GM12892 (cell line): ENCODE measurements around the gene BRD7.

Source experiments
- DNase-seq: peaks from one replicate; pipeline ENCODE4 v3.0.0; 2011; ENCODE audit not compliant: insufficient read length
- FAIRE-seq: peaks from 2 replicates; lab custom pipeline; 2011; peaks lifted over from hg19 to GRCh38; lab: Jason Lieb, UNC
- POLR2A ChIP-seq: IDR thresholded peaks from 2 replicates; pipeline ENCODE4 v1.6.1; 2011; ENCODE audit warnings: low read depth, low read length, control low read depth
- POLR2AphosphoS5 ChIP-seq: IDR thresholded peaks from 2 replicates; pipeline ENCODE4 v1.6.1; 2011; ENCODE audit warnings: low read depth, low read length, control low read depth
- TAF1 ChIP-seq: IDR thresholded peaks from 2 replicates; pipeline ENCODE4 v1.6.1; 2011; ENCODE audit warnings: low read depth, mild to moderate bottlenecking, control low read depth, low read length, borderline replicate concordance

The BRD7 gene

DNA sequence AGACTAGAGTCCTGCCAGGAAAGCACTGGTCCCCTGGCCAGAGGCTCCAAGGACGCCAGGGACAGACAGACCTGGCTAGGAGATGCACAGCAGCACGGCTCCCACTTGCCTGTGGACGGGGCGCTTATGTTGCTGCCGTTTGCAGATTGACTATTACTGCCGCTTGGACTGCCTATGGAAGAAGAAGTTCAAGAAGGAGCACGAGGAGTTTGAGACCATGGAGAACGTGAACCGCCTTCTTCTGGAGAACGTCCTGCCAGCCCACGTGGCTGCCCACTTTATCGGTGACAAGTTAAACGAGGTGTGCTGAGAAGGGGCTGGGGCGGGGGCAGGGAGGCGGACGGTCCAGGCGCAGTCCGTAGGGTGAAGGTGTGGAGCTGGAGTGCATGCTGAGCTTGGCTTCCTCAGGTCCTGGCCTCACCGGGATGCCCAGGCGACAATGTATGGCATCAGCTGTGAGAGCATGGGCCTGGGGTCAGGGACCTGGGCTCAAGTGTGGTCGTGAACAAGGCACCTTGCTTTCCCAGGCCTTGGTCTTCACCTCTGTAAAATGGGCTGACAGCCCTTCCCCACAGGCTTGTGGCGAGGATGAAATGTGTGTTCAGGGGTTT, 56.8 kb downstream of the BRD7 start:
- no peak for TF ChIP-seq POLR2A
- TF ChIP-seq POLR2AphosphoS5 = peak; percentile 54
- FAIRE-seq (no peak), DNase-seq (peak; percentile 29)

DNA sequence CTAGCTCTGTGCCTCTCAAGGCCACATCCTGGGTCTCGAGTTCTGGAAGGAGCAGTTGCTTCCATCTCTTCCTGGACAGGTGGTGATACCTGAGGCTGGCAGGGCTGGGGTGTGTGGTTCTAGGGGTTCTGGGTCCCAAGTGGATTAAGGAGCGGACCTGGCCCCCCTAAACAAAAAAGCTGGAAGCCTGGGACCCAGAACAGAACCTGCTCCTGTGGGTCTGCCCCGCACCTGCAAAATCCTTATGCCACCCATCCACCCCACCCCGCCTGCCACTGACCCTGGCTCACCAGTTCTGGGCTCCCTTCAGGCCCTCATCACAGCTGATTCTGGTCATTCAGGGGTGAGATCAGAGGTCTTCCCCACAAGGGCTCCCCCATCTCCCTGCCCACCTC, 57.7 kb downstream of the BRD7 start:
- FAIRE-seq (no peak), DNase-seq (no peak)
- no peak for TF ChIP-seq TAF1
- TF ChIP-seq POLR2A = 0 out of 2 replicates have a peak, but pooled peaks have one; percentile 21

- peak; percentile 9 for DNase-seq
- no peak for FAIRE-seq
- TF ChIP-seq POLR2A (no peak), TAF1 (no peak), POLR2AphosphoS5 (no peak)
Observed at GRCh38 chr16:50310308-50311133, 58.3 kb downstream of the BRD7 start.

DNA sequence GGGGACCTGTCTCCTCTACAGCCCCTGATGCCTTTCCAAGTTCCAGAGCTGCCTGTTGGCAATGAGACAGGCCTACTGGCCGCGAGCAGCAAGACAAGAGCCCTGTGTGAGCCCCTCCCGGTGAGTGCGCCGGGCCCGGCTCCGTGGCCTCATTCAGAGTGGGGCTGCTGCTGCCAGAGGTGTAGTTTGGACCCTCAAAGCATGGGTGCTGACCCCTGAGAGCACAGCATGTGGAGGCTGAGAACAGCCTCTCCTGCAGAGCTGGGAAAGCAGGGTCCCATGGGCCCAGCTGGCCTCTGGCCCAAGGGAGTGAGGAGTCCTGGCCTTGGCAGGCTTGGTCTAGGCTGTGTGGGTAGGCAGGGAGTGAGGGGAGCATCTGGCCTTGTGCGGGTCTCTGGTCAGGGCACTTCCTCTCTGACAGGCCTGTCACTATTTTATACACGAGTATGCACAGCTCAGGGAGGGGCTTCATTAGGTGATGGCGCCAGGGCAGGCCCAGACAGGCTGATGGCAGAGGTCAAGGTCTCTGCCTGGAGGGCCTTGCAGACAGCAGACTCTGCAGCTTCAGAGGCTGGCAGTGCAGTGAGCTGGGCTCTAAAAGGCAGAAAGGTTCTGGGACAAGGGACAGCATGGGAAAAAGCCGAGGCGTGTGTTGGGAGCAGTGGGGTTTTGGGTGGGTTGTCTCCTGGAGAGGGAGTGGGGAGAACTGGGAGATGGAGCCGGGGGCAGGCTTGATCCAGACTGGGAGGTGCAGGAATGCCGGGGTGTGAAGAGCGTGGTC, 59.1 kb downstream of the BRD7 start:
- TF ChIP-seq POLR2AphosphoS5 (no peak), POLR2A (no peak), TAF1 (no peak)
- DNase-seq (peak; percentile 19), FAIRE-seq (no peak)

GRCh38 chr16:50309156-50309526, 59.6 kb downstream of the BRD7 start:
- no peak for TF ChIP-seq POLR2A
- no peak for TF ChIP-seq TAF1
- TF ChIP-seq POLR2AphosphoS5 = no peak
- no peak for FAIRE-seq
- DNase-seq = peak; percentile 9

DNA sequence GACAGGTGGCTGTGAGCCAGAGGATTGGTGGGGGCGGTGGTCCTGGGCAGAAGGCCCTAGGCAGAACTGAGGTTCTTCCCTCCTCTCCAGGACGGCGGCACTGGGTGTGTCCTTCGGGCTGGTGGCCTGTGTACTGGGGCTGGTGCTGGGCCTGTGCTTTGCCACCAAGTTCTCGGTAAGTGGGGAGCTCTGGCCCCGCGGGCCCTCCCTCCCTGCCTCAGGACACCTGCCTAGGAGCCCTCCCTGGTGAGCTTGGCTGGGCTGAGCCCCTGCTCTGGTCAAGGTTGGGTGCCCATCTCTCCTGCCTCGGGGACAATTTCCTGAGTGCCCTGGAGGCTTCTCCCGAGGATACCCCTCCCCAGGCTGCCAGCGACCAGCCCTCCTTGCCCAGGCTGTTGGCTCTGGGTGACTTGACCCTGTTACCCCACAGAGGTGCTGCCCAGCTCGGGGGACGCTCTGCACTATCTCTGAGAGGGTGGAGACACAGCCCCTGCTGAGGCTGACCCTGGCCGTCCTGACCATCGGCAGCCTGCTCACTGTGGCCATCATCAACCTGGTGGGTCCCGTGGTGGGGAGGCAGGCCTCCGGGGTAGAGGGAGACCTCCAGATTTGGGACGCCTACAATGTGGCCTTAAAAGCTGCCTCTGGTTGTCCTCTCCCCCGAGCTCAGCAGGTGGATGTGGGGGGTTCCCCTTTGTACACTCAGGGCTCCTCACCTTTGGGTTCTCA, 60.4 kb downstream of the BRD7 start:
- no peak for TF ChIP-seq POLR2A
- no peak for TF ChIP-seq POLR2AphosphoS5
- TF ChIP-seq TAF1 = no peak
- FAIRE-seq (no peak), DNase-seq (peak; percentile 15)

GRCh38 chr16:50306287-50306686, 62.5 kb downstream of the BRD7 start:
- TF ChIP-seq POLR2AphosphoS5 (no peak), POLR2A (no peak), TAF1 (no peak)
- FAIRE-seq (no peak), DNase-seq (no peak)

DNA sequence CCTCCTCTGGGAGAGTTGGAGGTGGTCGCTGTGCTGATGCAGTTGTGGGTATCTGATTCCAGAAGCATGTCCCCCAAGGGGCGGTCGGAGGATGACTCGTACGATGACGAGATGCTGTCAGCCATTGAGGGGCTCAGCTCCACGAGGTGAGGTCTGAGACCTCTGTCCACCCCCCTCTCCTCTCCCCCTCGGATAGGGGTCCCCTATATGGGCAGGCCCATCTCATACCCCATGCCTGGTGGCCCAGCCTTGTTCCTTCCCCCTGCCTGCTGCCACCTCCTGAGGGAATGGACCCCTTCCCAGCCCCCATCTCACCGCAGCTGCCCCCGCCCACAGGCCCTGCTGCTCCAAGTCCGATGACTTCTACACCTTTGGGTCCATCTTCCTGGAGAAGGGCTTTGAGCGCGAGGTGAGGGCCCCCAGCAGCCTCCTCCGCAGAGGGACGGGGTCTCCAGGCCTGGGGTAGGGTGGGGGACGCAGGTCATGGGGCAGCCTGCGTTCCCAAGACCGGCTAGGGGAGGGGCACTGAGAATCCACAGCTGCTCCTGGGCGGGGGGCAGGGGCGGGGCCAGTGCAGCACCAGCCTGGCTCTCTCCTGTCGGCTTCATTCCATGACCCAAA, 63.2 kb downstream of the BRD7 start:
- DNase-seq (peak; percentile 19), FAIRE-seq (no peak)

DNA sequence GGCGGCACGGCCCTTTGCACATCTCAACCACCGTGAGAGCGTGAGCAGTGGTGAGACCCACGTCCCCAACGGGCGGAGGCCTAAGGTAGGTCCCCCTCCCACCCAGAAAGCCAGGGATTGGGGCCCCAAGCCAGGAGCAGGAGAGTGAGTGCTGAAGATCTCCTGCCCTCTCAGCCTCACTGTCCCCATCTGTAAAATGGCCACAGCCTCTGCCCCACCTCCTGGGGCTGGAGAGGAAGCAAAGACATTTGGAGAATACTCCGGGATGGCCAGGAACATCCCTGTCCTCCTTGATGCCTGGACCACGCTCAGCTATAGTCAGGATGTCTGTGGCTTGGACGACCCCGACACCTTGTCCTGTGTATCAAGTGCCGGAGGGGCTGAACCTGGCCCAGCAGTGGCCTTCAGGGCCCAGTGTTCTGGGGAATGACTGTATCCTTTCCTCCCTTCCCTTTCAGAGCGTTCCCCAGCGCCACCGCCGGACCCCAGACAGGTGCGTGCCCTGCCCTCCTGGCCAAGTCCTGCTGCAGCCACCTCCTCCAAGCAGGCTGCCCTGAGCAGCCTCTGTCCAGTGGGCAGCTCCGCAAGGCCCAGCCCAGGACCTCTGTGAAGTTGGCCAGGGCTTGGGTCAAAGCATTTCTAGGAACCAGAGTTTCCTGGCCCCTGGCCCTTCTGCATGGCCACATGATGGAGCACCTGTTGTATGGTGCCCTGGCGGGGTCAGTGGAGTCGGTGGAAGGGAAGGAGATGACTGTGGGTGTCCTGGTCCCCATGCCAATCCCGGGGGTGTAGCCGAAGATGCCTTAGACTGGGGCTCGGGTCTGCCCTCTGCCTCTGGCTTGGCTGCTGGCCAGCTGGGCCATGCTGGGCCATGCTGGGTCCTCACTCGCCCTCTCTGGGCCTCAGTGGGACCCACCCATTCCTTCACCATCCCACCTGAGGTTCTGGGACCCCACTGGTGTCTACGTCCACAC, 64.0 kb downstream of the BRD7 start:
- peak; percentile 12 for DNase-seq
- no peak for FAIRE-seq
- TF ChIP-seq POLR2AphosphoS5 (no peak), TAF1 (no peak), POLR2A (no peak)

More for the DNA sequence above, 63.2 kb downstream of the BRD7 start:
- TF ChIP-seq POLR2A = no peak
- TF ChIP-seq TAF1 = no peak
- no peak for TF ChIP-seq POLR2AphosphoS5
